HG03558 (cell line): Measurements from ENCODE around the gene NEBL.
"Not testable (repeated sequence)": the region's sequence is repeated elsewhere in the genome, so short reads cannot be mapped to it uniquely, and the experiment has no call there.

Experiments used
- ATAC-seq: cut with Tn5 transposase; IDR thresholded peaks from one replicate; pipeline ENCODE4 v1.9.1; 2021; ENCODE audit warnings: moderate number of reproducible peaks; ENCODE audit not compliant: unreplicated experiment; ENCODE audit errors: extremely low read depth

NEBL gene

DNA sequence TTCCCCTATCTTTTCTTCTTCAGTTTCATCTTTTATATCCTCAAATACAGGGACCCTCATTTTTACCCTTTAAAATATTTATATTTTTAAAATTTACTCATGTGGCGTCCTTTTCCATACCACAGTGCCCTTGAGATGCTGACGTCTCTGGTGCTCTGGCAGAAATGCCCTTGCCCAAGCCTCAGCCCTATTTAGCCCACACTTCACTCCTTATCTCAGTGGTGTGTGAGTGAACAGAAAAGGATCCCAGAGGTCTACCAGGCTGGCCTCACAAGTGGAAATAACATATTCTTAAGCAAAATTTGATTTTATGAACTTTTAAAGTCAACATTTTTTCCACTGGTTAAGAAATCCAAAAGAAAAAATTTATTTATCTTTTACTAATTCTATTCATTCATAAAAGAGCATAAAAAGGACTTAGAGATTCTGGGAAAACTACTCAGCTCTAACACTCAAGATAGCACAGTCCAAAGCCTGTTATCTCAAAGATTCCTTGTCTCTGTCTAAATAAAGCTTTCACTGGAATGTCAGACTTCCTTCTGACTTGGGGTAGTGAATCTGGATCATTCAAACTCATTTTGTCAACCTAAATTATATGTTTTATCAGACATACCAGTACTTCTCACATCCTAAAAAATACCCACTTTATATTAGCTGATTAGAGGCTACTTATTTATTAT, at the start of gene NEBL:
Gene NEBL, minus strand, starts transcription at position 166 of the 680 bp plus-strand sequence. Its CDS starts 106 bp downstream, at position 60.
- ATAC-seq: no peak

- no peak for ATAC-seq
Observed at GRCh38 chr10:20945546-20946332, 48.6 kb upstream of the NEBL start.

DNA sequence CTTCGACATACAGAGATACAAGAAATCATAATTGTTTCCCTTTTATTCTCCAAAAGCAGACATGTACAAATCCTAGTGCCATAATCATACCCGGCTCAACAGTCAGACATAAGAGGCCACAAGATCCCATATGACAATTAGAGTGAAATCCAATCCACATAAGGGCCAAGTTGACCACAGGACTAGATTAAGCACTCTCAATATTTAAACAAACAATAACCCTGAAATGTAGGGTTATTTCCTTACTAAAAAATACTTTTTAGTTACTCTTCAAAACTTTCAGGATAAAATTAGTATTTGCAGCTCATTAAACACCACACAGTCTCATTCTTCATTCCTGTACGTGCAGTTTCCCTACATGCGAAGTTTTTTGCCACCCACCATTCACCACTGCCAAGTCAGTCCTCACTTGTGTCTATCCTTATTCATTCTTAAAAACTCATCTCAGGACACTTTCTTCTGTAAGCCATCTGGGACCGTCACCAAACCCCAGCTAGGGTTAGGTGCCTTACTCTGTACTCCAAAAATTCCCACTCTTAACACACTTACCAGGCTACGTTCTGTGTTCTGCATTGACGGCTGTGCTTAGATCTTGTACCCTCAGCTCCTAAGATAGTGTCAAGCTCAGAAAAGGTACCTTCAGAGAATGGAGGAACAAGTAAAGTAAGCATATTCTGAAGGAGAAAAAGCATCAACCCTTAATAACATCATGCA, 47.8 kb upstream of the NEBL start:
- ATAC-seq: no peak

DNA sequence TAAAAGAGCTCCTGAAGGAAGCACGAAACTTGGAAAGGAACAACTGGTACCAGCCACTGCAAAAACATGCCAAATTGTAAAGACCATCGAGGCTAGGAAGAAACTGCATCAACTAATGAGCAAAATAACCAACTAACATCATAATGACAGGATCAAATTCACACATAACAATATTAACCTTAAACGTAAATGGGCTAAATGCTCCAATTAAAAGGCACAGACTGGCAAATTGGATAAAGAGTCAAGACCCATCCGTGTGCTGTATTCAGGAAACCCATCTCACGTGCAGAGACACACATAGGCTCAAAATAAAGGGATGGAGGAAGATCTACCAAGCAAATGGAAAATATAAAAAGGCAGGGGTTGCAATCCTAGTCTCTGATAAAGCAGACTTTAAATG, 42.3 kb upstream of the NEBL start:
- ATAC-seq: not testable (repeated sequence)

- ATAC-seq: no peak
Observed at GRCh38 chr10:20936396-20936795, 39.3 kb upstream of the NEBL start.

DNA sequence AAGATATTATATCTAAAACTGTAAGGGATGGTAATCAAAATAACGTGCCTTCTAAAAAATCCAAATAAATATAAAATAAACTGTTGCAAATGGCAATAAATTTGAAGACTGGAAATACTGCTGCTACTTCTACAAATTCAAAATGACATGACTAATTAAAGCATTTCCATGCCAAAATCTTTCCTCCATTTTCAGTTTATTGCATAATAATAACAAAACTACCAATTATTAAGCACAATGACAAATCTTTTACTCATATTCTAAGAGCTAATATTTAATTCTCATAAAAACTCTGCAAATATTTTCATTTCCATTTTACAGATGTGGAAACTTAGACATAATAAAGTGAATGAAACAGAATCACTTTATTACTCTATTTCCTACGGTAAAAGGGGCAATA, 38.8 kb upstream of the NEBL start:
- ATAC-seq: no peak

- no peak for ATAC-seq
Observed at GRCh38 chr10:20935301-20935700, 38.2 kb upstream of the NEBL start.

DNA sequence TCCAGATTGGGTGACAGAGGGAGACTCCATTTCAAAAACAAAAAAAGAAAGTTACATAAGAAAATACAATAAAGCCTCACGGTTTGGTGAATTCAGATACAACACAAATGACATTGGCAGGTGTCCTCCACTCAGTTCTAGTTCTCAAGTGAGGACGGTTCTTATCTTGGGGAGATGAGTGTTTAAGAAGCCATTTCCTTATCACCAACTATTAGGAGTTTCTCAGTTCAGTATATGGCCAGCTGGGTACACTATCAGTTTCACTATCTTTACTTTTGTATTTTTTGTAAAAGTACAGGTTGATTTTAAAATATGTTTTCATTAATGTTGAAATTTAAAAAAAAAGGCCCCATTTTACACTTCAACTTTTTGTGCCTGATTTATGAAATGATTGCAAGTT, 36.6 kb upstream of the NEBL start:
- ATAC-seq: no peak

DNA sequence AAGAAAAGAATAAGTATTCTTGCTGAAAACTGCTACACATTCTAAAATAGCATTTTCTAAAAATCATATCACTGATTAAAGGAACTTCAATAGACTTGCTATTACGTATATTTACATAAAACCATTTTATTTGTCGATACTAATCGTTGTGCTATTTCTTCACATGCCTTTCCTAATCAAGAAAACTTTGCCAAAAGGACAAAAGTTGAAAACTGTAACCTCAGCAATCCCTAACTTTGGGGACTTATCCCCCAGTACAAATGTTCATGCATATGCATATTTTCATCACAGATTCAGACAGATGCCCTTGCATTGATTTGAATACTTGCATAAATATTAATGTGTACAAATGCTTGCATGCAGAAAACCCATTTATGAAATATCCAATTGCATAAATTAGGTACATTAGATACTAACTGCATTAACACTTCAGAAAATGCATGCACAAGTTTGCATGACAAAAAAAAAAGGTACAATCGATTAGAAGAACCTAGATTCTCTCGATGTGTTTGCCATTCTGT, 35.6 kb upstream of the NEBL start:
- ATAC-seq: no peak

DNA sequence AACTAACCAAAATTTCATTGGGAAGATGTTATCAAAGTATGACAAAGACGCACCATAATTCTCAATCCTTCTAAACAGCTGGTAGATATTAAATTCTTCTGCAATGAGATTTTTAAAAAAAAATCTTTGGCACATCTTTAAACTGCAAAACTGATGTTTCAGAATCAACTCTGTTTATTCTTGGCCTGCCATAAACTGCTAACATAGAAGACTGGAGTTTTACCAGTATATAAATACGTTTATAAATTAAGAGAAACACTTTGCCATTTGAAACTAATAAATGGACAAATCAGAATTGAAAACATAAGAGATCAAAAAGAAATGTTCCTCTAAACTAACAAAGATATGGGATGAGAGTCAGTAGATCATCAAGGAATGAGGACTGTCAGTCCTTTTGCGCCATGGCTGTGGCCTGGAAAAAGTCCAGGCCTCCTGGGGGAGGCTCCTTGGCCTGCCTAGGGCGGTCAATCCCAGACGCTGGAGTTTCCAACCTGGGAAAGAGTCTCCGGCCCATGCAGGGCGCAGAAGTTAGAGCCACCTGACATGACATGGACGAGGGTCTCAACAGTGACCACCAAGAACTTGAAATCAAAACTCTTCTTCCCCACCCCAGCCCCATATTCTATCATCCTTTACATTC, 34.2 kb upstream of the NEBL start:
- no peak for ATAC-seq

DNA sequence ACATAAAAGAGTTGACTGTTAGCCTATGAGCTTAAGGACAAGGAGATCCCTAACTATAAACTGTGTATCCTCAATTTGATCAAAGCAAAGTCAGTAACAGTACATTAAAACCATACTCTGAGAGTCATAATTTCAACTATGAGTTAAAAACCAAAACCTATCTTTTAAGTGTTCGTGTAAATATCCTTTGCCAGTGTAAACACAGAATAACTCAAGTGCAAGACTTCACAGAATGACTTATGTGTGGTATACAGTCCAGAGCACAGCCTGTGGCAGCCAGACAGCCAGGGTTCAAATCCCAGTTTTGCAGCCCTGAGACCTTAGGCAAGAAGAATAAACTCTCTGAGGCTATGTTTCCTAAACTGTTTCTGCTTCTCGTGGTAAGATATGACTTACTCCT, 30.3 kb upstream of the NEBL start:
- ATAC-seq: no peak

DNA sequence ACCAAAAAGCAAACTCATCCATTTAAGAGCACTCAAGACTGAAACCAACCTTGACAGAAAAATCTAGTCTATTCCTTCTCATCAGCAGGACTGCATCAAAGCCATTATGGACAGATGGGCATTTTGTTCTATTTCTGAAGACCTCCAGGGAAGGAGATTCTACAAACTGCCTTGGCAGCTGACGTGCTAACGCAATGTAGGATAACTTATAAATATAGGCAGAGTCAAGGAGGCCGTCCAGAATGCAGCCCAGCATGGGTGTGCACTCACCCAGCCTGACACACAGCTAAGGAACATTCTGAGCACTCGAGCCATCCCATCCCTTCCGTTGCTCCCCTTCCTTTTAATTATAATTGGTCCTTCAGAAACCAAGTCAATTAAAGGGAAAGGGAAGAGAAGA, 25.3 kb upstream of the NEBL start:
- no peak for ATAC-seq

DNA sequence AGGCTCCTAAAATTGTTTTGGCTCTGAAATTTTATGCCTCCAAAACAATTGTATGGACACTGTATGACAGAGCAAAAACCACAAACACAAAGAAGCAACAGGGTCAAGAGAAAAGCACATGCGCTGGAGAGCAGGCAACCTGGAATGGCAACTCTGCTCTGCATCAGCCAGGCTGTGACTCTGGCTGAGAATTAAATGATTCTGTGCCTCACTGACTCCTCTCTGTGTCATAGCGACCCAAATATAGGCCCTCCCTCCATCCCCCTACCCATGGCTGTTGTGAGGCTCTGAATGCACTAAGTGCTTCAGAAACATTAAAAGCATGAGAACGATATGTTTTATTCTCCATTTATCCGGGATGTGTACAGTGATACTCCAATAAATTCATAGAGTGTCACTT, 24.9 kb upstream of the NEBL start:
- no peak for ATAC-seq

DNA sequence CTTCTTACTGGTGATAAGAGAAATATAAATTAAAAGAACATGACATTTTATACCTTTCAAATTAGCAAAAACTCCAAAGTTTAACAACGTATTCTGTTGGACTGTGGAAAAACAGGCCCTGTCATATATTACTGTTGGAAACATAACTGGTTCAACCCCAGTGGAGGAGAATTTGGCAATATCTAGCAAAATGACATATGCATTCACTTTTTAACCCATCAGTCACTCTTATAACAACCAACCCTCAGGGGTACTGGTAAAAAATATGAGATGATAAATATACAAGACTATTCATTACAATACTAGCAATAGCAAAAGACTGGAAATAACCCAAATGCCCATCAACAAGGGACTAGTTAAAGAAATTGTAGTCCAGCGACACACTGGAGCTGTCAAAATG, 22.9 kb upstream of the NEBL start:
- no peak for ATAC-seq

DNA sequence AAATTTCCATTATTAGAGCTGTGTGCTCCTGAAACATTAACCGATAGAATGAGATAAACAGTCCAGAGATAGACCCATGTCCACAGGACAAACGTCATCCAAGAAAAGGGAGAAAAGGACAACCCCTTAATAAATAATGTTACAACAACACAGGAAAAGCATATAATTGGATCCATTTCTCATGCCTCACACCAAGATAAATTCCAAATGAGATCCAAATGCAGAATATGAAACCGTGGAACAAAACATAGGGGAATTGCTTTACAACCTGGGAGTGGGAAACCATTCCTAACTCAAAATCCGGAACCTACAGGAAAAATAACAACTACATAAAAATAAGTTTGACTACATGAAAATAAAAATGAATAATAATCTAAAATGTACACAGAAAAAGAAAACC, 22.4 kb upstream of the NEBL start:
- ATAC-seq: no peak

GRCh38 chr10:20916976-20917375, 19.9 kb upstream of the NEBL start:
- no peak for ATAC-seq

GRCh38 chr10:20912969-20913368, 15.9 kb upstream of the NEBL start:
- no peak for ATAC-seq

DNA sequence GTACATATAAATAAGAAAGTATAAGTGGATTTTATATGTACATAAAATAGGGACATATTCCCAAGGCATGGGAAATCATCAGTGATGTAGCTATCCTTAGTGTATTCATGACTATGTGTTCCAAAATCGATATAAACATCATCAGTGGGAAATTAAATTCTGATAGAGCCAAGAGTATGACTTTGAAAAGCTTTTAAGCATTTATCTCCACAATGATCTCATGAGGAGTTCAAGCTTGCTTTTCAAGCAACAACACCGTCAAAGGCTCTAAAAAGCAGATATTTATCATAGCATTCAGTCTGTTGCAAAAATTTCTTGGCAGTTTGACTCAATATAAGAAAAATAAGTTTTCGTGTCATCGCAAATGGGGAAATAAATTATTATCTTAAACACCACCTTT, 14.5 kb upstream of the NEBL start:
- no peak for ATAC-seq

GRCh38 chr10:20909801-20910200, 12.7 kb upstream of the NEBL start:
- no peak for ATAC-seq

- no peak for ATAC-seq
Observed at GRCh38 chr10:20908391-20908790, 11.3 kb upstream of the NEBL start.
